K562 (cell line): ENCODE measurements around the gene GNG14.

Experiments
- CHD2 ChIP-seq: IDR thresholded peaks from 2 replicates; pipeline ENCODE4 v1.6.1; 2011; ENCODE audit warnings: low read depth, low read length
- FOXP1 ChIP-seq: sonication (generic); formaldehyde crosslinking; IDR thresholded peaks from 2 replicates; pipeline ENCODE4 v1.8.0; 2022; ENCODE audit warnings: mild to moderate bottlenecking, missing genetic modification reagents
- NR1H2 ChIP-seq: sonication (generic); formaldehyde crosslinking; IDR thresholded peaks from 2 replicates; pipeline ENCODE4 v1.4.0; 2020; ENCODE audit warnings: mild to moderate bottlenecking, missing genetic modification reagents

- TF ChIP-seq NR1H2 (CRISPR knock-in tag): no peak
- TF ChIP-seq FOXP1 (CRISPR knock-in tag): no peak
- TF ChIP-seq CHD2: no peak
These were observed 18.5 kb downstream of the GNG14 start for GRCh38 chr19:12706332-12706718.
